ENCODE data around the gene APBA1.

Gene APBA1

GRCh38 chr9:69396759-69397158 lies 275.4 kb downstream of the APBA1 start:
- DNase-seq (ENCODE audit: low read depth), result no peak

DNA sequence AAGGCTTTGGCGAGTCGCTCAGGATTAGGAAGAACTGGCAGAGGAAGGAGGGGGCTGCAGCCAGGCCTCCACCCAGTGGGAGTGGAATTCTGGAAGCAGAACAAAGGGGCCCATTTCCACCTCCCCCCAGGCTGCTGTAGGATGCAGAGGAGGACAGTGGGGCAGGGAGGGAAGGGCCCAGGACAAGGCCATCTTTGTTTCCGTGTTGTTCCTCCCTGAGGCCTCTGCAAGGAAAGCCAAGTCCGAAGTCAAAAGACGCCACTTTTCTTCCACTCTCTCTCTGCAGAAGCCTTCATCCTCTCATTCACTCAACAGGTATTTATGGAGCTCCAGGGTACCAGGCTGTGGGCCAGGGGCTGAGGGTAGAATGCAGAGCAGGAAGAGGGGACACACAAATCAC lies 276.5 kb downstream of the APBA1 start:
- DNase-seq (ENCODE audit: low read depth), result no peak

DNA sequence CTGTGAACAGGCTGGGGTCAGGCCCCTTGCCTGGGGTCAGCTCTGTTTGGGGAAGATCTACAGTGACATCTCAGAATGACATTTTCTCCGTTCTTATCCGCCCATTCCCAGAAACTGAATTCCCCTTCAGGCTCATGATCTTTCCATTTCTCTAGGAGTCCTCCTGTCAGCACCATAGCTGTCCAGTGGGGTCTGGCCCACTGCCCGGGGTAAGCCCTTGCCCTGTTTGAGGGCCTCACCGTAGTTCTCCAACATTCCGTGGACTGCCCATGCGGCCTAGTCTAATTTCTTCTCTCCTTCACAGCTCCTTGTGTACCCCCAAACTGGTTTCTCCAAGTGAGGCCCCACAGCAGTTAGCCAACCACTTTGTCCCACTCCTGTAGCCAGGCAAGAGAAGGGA lies 278.7 kb downstream of the APBA1 start:
- no peak for DNase-seq (ENCODE audit: low read depth)

DNA sequence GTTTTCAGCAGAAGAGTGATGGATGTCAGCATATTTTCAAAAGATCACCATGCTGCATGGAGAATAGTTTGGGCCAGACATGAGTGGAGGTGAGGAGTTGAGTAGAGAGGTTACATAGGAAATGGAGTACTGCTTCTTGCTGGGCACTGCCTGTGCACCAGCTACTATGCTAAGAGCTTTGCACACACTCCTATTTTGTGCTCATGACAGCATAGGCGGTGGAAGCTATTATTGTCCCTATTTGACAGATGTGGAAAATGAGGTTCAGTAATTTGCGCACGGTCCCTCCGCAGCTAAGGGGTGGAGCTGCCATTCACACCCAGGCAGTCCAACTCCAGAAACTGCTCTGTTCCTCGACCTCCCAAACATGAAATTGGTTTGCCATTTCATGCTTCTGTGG lies 279.3 kb downstream of the APBA1 start:
- no peak for DNase-seq (ENCODE audit: low read depth)

- no peak for DNase-seq (ENCODE audit: low read depth)
Measured at GRCh38 chr9:69391946-69392345, 280.2 kb downstream of the APBA1 start.

DNA sequence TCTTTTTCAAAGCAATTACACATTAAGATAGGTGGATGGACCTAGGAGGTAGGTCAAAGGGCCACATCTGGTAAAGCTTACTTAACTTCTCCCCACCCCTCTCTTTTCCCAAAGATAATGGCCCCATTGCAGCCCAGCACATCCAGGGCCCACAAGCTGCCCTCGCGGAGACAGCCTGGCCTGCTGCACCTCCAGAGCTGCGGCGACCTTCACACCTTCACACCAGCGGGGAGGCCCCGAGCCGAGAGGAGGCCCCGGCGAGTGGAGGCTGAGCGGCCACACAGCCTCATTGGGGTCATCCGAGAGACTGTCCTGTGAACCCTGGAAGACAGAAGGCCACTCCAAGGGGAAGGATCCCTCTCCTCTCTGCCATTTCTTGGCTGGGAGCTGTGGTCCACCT lies 280.7 kb downstream of the APBA1 start:
- no peak for DNase-seq (ENCODE audit: low read depth)

- no peak for DNase-seq (ENCODE audit: low read depth)
Measured at GRCh38 chr9:69389437-69389995, 282.7 kb downstream of the APBA1 start.

DNA sequence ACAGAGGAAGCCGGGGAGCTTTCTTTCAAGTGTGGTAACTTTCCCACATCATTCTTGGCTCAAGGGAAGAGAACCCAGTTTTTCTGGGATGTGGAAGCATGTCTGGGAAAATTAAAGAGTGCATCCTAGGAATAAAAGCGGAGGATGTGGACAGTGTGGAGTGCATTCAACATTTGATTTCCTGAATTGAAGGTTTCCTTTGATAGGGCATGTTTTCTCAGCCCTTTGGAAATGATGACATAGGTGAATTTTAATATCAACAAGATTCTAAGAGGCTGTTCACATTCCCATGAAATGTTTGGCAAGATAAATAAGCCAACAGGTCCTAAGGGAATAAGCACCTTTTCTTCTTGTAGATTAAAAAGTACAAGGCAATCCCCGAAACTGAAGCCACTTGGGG lies 283.6 kb downstream of the APBA1 start:
- no peak for DNase-seq (ENCODE audit: low read depth)

GRCh38 chr9:69386651-69387050 lies 285.5 kb downstream of the APBA1 start:
- no peak for DNase-seq (ENCODE audit: low read depth)

GRCh38 chr9:69385581-69386033 lies 286.6 kb downstream of the APBA1 start:
- DNase-seq (ENCODE audit: low read depth), result no peak

GRCh38 chr9:69382135-69382534 lies 290.0 kb downstream of the APBA1 start:
- no peak for DNase-seq (ENCODE audit: low read depth)

DNA sequence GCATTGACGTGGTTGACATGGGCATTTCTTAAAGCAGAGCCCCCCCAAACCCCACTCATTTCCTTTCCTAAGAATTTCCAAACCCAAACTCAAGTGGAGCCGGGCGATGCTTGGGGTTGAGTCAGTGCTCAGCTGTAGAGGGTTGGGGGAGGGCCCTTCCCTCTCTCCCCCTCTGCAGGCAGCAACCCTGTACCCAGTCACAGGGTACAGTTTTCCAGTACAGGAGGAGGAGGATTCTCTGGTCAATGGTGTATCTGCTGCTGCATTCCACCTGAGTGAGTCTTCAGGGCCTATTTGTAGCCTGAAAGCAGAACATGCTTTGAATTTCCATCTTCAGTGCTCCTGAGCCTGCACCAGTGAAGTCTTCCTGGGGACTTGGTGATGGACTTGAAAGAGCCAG lies 291.4 kb downstream of the APBA1 start:
- no peak for DNase-seq (ENCODE audit: low read depth)

DNA sequence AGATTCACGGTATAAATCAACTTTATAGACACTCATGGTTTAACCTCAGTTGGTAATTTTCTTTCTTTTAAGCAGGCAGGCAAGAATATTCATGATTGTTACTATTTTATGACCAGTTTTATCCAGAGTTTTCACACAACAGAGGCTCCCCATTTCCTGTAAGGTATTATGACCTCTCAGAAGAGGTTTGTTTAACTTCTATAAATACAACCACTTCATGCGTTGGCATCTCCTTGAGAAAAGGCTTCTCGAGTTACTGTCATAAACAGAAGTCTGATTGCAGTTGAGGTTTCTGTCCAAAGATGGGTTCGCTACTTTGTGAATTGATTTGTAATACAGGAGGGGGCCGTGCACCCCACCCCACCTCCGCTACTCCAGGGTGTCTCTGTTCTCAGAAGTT lies 291.9 kb downstream of the APBA1 start:
- no peak for DNase-seq (ENCODE audit: low read depth)

DNA sequence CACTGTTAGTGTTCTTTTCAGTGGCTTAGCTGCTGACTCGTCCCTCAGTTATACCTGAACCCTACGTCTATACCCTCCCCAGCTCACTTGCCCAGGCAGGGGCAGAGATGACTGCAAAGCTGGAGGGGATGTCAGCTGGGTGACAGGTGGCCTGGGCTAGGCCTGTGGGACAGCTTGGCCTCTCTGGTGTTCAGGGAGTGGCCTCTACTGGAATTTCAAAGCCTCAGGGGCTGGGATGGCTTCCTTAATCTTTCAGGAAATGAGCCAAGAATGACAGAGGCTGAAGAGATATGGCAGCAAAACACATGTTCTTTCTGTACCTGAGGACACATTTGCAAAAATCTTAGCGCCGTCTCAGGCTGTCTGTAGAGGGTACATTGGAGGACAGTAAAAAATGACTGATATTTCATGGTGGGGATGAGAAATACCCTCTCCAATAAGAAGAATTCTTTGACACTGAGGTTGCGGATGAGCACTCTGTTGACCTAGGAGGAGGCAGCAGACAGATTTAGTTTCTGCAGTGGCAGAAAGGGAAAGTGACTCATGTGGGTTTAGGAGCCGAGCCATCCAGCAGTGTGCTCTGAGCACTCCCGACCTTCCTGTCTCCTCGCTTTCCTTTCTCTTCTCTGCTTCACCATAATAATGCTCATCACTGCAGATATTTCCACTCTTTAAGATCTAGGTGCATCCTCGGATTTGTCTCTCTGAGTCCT lies 292.7 kb downstream of the APBA1 start:
- no peak for DNase-seq (ENCODE audit: low read depth)

- no peak for DNase-seq (ENCODE audit: low read depth)
Measured at GRCh38 chr9:69377981-69378380, 294.2 kb downstream of the APBA1 start.
